Measurements from ENCODE around the gene NDFIP2.

NDFIP2 gene

GRCh38 chr13:79604752-79605151 lies 123.8 kb downstream of the NDFIP2 start:
- no peak for DNase-seq

All from activated gamma-delta T cell treated with Interleukin-2 at 50 U/mL for 16 hours (primary cell).